Adrenal gland (tissue), 12 donors: ENCODE data around the gene GHRH. TPM values are rescaled to one million over a fixed set of nuclear protein-coding genes. Genes with fewer than 3 reads are reported as not detected.

Source experiments
- DNase-seq, 7 donors: peaks; one replicate each; pipeline ENCODE4 v3.0.0-alpha.2; 2019 to 2020
- H3K27ac ChIP-seq, 5 donors: fragments of 200-600 bp; sonication (generic) in 4 of 5; 1 replicate in 3 of 5; 2 replicates in 2 of 5; pipeline versions ENCODE4 v1.5.1 to v1.8.0; 2016 to 2020; ENCODE audit warnings: mild to moderate bottlenecking in 1 of 5
- H3K27me3 ChIP-seq: fragments of 200-600 bp; 2 replicates; pipeline ENCODE4 v1.8.0; 2021
- H3K36me3 ChIP-seq, 2 donors: fragments of 200-600 bp; replicated peaks in 1 of 2; 1 replicate in 1 of 2; 2 replicates in 1 of 2; pipeline versions ENCODE4 v1.5.1 to v1.8.0; 2018 to 2022
- H3K4me1 ChIP-seq, 2 donors: fragments of 200-600 bp; replicated peaks in 1 of 2; 1 replicate in 1 of 2; 2 replicates in 1 of 2; pipeline versions ENCODE4 v1.5.1 to v1.8.0; 2018 to 2021
- H3K4me3 ChIP-seq, 4 donors: fragments of 200-600 bp; sonication (generic) in 3 of 4; one replicate each; pipeline ENCODE4 v1.5.1; 2016 to 2018
- H3K9me3 ChIP-seq, 3 donors: fragments of 200-600 bp; sonication (generic) in 1 of 3; replicated peaks in 1 of 3; 1 replicate in 2 of 3; 2 replicates in 1 of 3; pipeline versions ENCODE4 v1.5.1 to v1.8.0; 2016 to 2021
- CTCF ChIP-seq, 6 experiments: fragments of 450-650 bp in 4 of 6; fragments of 200-600 bp in 2 of 6; sonication (generic) in 1 of 6; IDR thresholded peaks; 1 replicate in 5 of 6; 2 replicates in 1 of 6; pipeline versions ENCODE4 v1.5.1 to v1.8.0; 2016 to 2021; ENCODE audit warnings: antibody characterized with exemption in 6 of 6, mild to moderate bottlenecking in 2 of 6, moderate library complexity in 1 of 6
- POLR2A ChIP-seq, 2 donors: fragments of 450-650 bp; IDR thresholded peaks; one replicate each; pipeline ENCODE4 v1.6.1; 2017; ENCODE audit warnings: antibody characterized with exemption in 2 of 2, mild to moderate bottlenecking in 2 of 2, moderate library complexity in 1 of 2
- WGBS, 4 donors: extraction: QIAGEN DNeasy Blood & Tissue Kit in 2 of 4; methylation state at CpG; one replicate each; pipeline versions ENCODE4 v1.1.5 to v1.1.7; 2013 to 2017; 5-methylcytosine and 5-hydroxymethylcytosine counted together
- intact Hi-C, 2 donors: fragments of 100-400 bp; cut with DNase I; formaldehyde crosslinking; loops; one replicate each; pipeline versions ENCODE4 v1.14.1 to v1.15.0; 2022 to 2023
- polyA plus RNA-seq, 3 donors: library from polyadenylated mRNA; stranded (reverse); fragments of 200-250 nt in 2 of 3; fragments of 350-450 nt in 1 of 3; fragmentation: Illumina TruSeq in 1 of 3; extraction: RNeasy Lipid Tissue Mini Kit (QIAGEN cat#74804) in 1 of 3; gene quantifications; one replicate each; pipeline ENCODE4 v1.2.3, GENCODE V29; 2013 to 2014
- total RNA-seq, 9 donors: library from RNA; depleted of rRNA in 4 of 9; stranded (reverse); fragments of >200 nt in 4 of 9; fragments of 120-200 nt in 1 of 9; fragmentation: NEBNext Ultra II Directional in 1 of 9; extraction: Animal tissue kit (Norgen Biotek cat#: 25700) in 1 of 9; gene quantifications; one replicate each; pipeline versions ENCODE4 v1.1.0 to v1.2.4, GENCODE V29; 2013 to 2023
- donor health status: healthy with polysubstance abuse.
- donor health status: Bipolar disorder and iron deficiency.
- donor health status: DM: yes; HTN: yes; CAD: no.
- donor health status: DM: no; HTN: no; CAD: no.
- donor health status: DM: no; HTN: no; CAD: no.
- donor health status: DM: yes; HTN: yes; CAD: no.

Gene GHRH
- total and polyA plus RNA-seq, 12 donors = 0.91 to 26.1 TPM; not detected in 10

GRCh38 chr20:37251825-37252477 lies 9.7 kb downstream of the GHRH start:
- intact Hi-C loops = no loop called here
- Histone ChIP-seq H3K27ac (no peak overlapping the region), H3K4me3 (no peak overlapping the region), H3K4me1 (no peaks in the 10 kb centered on the region), H3K27me3 (no peaks in the 10 kb centered on the region), H3K9me3 (no peaks in the 10 kb centered on the region), H3K36me3 (no peaks in the 10 kb centered on the region)
- no peak for TF ChIP-seq CTCF (IDR thresholded peaks at IDR 0.05)
- no peak for TF ChIP-seq POLR2A (IDR thresholded peaks at IDR 0.05)
- 74 to 84% (median 79%) methylated on average over 14 to 15 of the region's 15 CpGs for WGBS, 4 donors
- no peak for DNase-seq

GRCh38 chr20:37249304-37249703 lies 12.3 kb downstream of the GHRH start:
- no peaks in the 10 kb centered on the region for H3K4me1 ChIP-seq
- intact Hi-C loops = no loop called here
- H3K9me3 ChIP-seq = no peaks in the 10 kb centered on the region
- 93 to 96% (median 93%) methylated on average over 2 of the region's 2 CpGs for WGBS, 4 donors
- no peak for DNase-seq
- H3K4me3 ChIP-seq = no peak overlapping the region
- no peaks in the 10 kb centered on the region for H3K27me3 ChIP-seq
- no peak for TF ChIP-seq CTCF (IDR thresholded peaks at IDR 0.05)
- no peak for TF ChIP-seq POLR2A (IDR thresholded peaks at IDR 0.05)
- no peak overlapping the region for H3K27ac ChIP-seq
- no peaks in the 10 kb centered on the region for H3K36me3 ChIP-seq

- H3K27me3 ChIP-seq = no peaks in the 10 kb centered on the region
- TF ChIP-seq POLR2A (IDR thresholded peaks at IDR 0.05) (no peak), CTCF (IDR thresholded peaks at IDR 0.05) (no peak)
- intact Hi-C loops = no loop called here
- no peak overlapping the region for H3K27ac ChIP-seq
- H3K36me3 ChIP-seq = peaks cover 0 to 3% of the 10 kb centered on the region in 2 donors
- DNase-seq = no peak
- no peaks in the 10 kb centered on the region for H3K9me3 ChIP-seq
- H3K4me1 ChIP-seq = no peaks in the 10 kb centered on the region
- H3K4me3 ChIP-seq = no peak overlapping the region
- WGBS, 4 donors = 89 to 100% (median 92%) methylated on average over 1 of the region's 1 CpG
These were observed 14.1 kb downstream of the GHRH start for GRCh38 chr20:37247547-37247946.

GRCh38 chr20:37246736-37247135 lies 14.9 kb downstream of the GHRH start:
- H3K27me3 ChIP-seq = no peaks in the 10 kb centered on the region
- no peak for TF ChIP-seq POLR2A (IDR thresholded peaks at IDR 0.05)
- TF ChIP-seq CTCF (IDR thresholded peaks at IDR 0.05) = no peak
- WGBS, 4 donors = 90 to 95% (median 94%) methylated on average over 5 of the region's 5 CpGs
- no peak overlapping the region for H3K4me3 ChIP-seq
- intact Hi-C loops = no loop called here
- DNase-seq = no peak
- peaks cover 0 to 11% of the 10 kb centered on the region in 2 donors for H3K36me3 ChIP-seq
- H3K27ac ChIP-seq = no peak overlapping the region
- no peaks in the 10 kb centered on the region for H3K9me3 ChIP-seq
- H3K4me1 ChIP-seq = no peaks in the 10 kb centered on the region
